GM20431 (cell line): ENCODE results near the gene TNK2.
"Not testable (repeated sequence)": the region's sequence is repeated elsewhere in the genome, so short reads cannot be mapped to it uniquely, and the experiment has no call there.

Experiments used
- in situ Hi-C: fragments of 300-500 bp; cut with MseI, MboI; formaldehyde crosslinking; loops from one replicate; pipeline ENCODE4 v1.15.0; 2020; ENCODE audit warnings: low sequenced_read_pairs; ENCODE audit not compliant: unreplicated experiment

Gene TNK2

DNA sequence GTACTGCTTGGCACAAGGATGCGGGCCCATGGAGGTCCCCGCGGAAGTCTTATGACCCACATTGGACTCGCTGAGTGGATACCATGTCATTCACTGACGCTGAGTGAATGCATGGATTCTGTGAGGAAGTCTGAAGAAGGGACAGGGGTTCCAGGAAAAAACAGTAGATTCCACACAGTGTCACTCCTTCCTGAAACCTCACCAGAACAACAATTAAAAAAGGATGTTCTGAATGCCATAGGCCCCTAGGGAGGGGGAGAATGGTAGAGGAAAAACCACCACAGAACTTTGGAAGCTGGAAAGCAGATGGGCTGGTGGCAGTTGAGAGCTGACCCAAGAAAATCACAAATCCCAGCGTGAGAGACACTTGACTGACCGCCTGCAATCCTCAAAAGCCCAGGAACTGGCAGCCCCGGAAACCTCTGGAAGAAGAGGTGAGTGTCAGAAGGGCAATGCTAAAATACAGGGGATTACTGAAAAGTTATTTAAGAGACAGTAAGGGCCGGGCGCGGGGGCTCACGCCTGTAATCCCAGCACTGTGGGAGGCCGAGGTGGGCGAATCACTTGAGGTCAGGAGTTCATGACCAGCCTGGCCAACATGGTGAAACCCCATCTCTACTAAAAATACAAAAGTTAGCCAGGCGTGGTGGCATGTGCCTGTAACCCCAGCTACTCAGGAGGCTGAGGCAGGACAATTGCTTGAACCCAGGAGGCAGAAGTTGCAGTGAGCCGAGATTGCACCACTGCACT is 6.3 kb downstream of the TNK2 start:
- in situ Hi-C loops = not testable (repeated sequence)

DNA sequence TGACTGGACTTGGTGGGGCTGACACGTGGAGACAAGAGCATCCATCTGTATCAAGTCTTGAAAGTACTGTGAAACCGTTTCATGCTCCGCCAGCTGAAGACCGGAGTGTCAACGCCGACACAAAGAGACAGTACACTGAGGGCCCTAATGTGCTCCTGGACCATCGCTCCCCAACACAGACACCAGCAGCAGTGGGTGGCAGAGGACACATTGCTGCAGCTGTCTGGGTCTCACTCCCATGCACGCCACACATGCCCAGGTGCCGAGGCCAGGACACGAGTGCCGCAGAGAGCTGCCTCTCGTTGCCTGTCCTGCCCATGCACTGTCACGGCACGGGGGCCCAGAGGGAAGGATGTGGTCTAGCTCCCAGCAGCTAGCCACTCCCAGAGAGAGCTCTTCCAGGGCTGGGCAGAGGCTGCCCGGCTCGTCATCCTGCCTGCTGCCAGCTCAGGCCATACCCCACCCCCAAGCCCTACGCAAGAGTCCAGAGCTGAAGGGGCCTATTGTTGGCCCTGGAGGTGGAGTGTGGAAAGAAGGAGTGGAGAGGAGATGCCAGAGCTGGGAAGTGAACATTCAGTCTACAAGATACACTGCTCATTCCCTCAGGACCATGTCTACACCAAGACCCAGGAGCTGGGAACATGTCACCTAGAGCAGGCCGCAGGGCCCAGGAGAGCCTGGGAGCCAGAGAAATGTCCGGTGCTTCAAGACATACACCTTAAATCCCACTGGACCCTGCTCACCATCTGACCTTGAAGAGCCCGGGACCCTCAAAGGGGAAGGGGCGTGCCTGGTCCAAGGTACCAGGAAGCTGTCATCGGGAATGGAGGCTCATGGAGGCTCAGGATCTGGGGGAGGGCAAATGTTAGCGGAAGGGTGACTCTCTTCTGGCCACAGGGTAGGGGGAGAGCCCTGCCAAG is 7.7 kb downstream of the TNK2 start:
- in situ Hi-C loops = no loop called here

DNA sequence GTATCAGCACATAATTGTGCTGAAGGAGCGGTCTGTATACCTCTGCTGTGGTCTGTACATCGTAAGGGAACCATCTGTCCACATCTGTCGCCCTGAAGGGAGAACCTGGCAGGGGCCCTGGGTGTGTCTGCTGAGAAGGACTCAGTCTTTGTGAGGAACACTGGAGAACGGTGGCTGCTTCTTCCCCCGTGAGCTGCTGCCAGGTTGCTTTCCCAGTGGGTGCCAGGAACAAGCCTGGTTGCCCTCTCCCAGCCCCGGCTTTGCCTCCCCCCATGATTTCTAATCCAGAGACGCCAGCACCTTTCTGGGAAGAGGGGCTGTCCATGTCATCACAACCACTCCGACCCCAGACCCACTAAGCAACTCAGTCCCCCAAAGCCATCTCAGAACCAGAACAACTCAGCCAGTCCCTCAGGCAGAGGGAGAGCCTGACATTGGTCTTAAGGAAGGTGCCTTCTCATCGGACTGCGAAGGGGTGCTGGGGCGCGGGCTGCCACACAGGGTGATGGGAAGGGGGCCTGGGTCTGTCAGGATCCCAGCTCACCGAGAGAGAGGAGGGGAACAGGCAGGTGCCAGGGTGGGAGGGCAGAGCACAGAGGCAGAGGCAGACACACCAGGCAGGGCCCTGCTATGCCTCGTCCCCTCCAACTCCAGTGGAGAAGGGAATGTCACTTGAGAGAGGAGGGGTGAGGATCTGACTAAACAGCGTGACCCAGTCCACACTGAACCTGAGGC is 8.5 kb downstream of the TNK2 start:
- in situ Hi-C loops = no loop called here

DNA sequence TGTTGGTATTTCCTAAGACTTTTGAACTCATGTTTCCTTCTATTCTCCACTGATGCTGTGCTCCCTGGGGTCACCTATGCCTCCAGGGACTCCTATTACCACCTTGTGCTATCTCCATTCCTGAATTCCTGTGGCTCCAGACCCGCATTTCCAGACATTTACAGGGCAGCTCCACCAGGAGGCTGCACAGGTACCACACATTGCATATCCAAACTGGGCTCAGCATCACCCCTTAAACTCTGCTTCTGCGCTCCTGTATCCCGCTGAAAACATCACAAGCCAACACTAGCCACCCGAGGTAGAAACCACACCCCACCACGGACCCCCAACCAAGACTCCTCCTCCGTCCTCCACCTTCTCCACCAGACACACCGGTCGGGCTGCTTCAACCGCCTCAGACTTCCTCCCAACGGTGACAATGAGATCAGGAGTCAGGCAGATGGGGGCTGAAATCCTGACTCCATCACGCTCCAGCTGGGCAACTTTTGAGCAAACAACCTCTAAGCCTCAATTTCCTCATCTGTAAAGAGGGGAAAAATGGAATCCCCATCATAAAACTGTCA is 10.4 kb downstream of the TNK2 start:
- in situ Hi-C loops = no loop called here

DNA sequence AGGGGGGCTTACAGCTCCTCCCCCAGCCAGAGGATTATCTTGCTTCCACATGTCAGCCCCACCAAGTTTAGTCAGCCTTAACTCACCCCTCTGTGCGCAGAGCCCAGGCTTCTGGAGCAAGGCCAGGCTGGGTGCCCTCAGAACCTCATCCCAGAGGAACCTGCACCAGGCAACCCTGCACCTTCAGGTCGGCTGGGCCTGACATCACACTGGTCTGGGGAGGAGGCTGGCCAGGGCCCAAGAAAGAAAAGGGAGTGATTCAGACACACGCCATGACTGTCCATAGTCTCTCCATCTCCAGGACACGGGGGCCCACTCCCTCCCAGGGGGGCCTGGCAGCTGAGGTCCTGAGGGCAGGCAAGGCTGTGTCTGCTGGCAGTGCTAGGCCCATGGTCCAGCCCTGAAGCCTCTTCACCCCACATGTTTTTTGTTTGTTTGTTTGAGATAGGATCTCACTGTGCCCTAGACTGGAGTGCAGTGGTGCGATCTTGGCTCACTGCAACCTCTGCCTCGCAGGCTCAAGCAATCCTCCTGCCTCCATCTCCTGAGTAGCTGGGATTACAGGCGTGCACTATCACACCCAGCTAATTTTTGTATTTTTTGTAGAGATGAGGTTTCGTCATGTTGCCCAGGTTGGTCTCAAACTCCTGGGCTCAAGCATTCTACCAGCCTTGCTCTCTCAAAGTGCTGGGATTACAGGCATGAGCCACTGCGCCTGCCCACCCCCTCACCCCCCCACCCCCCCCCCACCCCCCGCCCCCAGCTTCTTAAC is 11.1 kb downstream of the TNK2 start:
- in situ Hi-C loops = no loop called here

DNA sequence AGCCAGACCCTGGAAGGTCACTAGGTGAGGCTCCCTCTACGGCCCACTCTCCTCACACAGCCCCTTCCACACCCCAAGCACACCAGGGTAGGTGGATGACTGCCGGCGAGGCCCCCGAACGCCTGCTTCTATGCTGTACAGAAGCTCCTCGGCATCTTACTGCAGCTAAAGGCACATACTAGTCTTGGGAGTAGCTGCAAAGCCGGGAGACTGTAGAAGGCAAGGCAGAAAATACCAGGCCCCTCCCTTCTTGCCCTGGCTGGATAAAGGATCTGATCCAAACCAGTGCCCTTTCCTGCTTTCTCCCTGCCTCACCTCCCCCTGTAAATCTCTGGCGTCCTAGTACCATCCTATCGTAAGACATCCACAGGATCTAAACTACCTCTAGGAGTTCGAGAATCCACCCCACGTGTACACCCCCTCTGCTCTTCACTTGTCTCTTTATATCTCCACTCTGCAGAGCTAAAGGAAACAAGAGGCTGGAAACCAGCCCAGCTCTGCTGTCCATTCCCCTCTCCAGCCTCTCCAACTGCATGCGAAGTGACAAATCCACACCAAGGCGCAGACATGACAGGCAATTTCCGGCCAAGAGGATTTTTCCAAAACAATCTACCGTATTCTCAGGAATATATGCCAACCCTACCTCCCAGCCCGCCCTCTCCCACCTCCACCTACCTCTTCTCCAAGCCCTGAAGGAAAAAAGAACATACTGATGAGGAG is 11.8 kb downstream of the TNK2 start:
- in situ Hi-C loops = no loop called here

DNA sequence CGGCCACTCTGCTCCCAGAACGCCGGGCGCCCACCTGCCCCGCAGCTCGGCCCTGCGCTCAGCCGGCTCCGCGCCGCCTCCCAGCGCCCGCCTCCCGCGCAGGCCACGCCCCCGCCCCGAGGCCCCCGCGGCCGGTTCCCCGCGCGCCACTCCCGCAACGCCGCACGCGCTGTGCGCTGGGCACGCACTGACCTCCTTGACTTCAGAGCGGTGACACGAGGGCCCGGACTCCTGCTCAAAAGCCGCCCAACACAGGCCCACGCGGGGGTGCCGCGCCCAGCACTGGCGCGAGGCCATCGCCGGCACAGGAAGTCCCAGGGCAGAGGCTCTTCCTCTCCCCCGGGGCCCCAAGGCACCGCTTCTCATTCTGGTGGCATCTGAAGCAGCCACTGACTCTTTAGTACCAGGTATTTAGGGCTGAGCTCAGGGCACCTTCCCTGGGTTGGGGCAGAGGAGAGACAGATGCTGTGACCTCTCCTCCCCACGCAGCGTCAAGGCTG is 12.4 kb downstream of the TNK2 start:
- in situ Hi-C loops = no loop called here

DNA sequence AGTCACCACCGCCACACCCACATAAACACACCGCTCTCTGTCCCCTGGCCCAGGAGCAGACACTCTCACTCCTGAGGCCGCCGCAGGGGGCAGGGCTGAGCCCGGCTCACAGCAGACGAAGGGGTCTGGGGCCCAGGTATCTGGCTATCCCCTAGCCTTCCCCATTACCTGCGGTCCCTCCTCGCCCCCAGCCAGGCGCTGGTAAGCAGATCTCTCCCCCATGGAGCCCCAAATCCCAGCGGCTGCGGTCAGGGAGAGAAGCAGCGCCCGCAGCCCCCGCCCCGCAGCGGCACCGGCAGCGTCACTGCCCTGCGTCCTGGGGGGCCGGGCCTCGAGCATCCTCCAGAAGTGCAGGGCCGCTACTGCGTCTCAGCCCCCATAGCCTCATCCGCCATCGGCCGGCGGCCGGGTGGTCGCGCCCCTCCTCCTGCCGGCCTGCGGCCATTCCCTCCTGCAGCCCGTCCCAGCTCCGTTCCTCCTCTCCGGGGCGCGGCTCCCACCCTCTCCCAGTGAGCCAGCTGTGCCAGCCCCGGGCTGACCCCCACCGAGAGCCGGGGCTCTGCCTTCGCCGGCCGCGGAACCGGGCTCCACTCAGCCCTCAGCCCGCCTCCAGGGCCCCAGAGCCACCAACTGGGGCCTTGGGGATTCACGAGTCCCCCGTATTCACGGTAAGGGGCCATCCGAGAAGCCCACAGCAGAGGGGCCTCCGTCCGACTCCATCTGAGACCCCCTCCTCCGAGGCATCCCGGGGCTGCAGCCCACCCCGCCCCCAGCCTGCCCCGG is 13.1 kb downstream of the TNK2 start:
- in situ Hi-C loops = no loop called here

DNA sequence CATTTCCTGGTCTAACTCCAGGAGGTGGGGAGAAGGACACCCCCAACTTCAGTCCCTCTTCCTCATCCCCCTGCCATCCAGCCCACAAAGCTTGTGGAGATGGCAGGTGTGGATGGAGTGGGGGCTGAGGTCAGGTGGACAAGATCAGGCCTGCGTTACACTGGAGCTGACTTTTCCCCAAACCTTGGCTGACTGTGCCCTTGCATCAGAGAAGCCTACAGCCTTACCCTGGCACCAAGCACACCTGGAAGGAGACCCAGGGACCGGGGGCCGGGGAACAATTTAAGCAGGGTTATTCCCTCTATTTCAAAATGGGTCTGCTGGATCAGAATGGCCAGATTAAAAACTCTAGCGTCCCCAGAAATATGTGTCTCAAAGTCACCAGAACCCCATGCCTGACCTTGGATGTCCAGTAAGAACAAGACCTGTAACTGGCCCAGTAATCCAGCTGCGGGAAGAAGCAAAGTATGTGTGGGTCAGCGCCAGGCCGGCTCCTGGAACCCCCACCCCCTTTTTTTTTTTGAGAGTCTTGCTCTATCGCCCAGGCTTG is 14.4 kb downstream of the TNK2 start:
- in situ Hi-C loops = no loop called here

DNA sequence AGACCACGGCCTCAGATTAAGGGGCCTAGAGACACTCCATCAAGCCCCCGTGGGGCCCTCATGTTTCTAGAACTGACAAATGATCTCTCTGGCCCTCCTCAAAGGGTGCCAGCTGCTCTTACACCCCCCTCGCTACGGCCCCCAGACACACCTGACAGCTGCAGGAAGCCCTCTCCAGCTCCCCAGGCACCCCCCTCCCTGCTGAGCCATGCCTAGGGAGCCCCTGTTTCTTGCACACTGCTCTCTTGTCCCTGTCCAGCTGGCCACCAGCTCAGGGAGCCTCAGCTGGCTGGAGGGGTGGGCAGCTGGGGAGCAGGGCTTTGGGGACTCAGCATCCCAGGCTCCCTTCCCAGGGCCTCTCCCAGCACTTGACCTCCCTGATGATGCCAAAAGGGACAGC is 14.8 kb downstream of the TNK2 start:
- in situ Hi-C loops = no loop called here

DNA sequence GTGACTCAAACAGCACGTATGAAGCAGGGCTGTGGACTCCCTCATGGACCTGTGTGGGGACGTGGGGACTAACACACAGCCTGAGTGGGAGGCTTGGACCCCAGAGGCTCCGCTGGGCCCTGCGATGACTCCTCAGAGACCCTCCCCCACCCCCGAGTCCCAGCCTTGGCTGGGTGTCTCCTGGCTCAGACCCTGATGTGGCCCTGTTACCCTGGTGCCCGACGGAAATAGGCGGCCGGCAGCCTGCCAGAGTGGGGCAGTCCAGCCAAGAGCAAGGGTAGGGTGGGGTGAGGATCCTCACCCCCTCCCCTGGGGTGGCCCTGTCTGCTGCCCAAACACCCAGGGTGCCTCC is 15.3 kb downstream of the TNK2 start:
- in situ Hi-C loops = no loop called here

DNA sequence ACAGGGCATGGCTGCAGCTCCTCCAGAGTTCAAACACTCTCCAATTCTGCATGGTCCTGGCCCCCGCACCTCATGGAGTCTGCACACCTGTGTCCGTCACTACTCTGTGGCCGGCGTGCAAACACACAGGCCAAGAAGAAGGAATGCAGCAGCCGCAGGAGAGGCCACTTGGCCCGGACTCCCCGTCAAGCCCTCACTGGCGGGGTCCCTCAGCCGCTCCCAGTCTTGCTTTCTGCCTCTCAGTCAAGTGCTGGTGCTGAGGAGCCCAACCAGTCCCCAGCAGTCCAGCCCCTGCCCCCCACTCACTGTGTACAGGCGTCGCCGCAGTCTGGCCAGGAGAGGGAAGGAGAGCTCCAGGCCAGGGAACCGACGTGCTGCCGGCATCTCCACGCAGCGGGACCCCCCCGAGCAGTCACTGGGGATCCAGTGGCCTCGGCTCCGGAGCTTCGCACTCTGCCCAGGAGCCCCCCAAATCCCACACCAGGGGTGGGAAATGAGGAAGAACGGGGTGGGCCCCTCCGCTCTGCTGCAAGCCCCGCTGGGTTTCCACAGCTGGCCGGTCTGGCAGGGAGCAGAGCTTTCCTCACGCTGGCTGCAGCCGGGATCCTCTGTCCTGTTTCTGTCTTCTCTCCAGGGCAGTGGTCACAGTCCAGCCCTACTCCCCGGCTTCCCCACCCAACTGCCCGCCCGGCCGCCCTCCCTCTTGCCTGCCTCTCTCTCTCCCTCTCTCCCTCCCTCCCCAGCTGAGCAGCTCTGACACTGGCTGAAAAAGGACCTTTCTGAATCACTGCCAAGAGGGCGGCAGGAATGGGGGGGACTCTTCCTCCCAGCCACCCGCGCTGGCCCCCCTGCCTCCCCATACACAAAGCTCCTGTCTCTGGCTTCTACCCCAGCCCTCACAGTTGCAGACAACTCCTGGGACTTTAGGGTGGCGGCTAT is 16.0 kb downstream of the TNK2 start:
- in situ Hi-C loops = no loop called here

DNA sequence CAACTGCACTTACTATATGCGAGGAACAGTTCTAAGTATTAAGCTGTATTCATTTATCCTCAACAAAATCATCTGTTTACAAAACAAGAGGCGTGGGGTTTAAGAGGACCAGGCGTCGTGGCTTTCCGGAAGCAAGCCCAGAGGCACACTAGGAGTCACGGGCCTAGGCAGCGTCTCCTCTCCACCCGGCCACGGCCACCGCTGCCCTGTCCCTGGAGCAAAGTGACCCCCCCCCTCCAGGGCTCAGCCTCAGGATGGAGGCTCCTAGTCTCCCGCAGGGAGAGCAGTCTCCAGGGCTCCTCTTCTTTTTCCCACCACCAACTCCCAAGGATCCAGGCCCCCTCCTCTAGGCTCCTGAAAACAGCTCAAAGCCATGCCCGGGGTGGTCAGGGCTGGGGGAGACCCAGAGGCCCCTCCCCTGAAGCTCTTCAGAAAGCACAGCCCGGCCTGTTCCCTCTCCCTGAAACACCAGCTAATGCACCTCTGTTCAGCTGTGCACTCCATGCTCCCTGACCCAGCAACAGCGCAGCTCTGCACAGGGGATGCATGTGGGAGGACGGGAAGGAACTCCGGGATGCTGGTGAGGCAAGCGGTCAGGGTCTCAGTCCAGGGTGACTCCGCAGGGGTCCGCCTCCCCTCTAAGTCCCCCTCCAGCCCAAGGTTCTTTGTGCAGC is 16.8 kb downstream of the TNK2 start:
- in situ Hi-C loops = no loop called here

DNA sequence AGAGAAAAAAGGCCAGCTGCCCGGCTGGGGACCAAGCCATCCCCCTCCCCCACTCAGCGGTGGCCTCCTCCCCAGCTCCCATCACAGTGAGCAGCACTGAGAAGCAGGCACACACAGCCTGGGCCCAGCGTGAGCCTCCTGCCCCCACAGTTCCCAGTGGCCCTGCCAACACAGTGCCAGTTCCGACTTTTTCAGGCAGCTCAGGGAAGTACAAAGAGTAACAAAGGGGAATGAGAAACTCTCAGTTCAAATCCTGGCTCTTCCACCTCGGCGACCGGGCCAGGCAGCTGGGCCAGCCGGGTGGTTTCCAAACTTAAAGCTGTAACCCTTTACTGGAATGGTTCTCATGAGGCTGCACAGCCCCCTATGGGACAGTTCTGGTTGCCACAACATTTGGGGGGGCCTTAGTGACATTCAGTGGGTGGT is 18.5 kb downstream of the TNK2 start:
- in situ Hi-C loops = no loop called here

DNA sequence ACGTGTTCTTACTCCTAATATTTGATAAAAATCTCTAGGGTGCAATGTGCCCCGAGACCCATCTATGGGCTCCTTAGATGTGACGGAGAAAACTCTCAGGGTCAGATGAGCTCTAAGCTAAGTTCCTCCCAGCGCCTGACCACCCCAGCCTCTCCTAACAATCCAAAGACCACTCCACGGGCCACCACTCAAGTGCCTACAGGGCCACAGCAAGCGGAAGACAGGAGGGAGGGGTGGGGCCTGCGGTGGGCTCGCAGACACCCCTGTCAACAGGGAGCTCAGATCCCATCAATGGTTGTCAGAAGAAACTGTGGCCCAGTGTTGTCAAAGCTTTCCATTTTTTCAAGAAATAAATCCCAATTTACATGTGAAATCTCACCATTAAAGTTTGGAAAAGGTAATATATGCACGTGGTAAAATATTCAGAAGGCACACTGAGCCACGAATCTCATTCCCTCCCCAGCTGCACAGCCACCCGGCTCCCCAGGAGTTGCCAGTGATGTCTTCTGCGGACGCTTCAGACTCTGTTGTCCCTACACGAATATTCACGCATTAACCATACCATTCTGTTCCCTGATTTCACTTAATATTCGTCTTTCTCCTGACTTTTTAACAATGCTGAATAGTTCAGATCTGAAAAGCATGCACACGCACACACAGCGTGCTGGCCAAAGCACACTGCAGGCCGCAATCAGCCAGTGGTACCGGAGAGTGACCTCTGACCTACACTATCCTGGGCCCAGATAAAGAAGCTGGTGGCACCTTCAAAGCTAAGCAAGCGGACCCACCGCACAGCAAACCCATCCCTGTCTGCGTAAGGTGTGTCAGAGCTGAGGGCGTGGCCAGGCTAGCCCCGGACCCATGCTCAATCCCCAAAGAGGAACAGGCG is 19.1 kb downstream of the TNK2 start:
- in situ Hi-C loops = no loop called here
